ENCODE data around the gene SYPL2.

- TF ChIP-seq CTCF (IDR thresholded peaks at IDR 0.05; ENCODE audit: low read depth, low read length) (no peak), POLR2A (IDR thresholded peaks at IDR 0.05; ENCODE audit: extremely low read depth, insufficient read length) (no peak)
- TF ChIP-seq, protein P1, sequence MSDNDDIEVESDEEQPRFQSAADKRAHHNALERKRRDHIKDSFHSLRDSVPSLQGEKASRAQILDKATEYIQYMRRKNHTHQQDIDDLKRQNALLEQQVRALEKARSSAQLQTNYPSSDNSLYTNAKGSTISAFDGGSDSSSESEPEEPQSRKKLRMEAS (IDR thresholded peaks at IDR 0.05; ENCODE audit: low read depth, low read length), result no peak
Measured at GRCh38 chr1:109482242-109482641, 15.9 kb downstream of the SYPL2 start.
